Natural killer cell (primary cell): Measurements from ENCODE around the gene KLHL8. TPM values are rescaled to one million over a fixed set of nuclear protein-coding genes. Genes with fewer than 3 reads are reported as not detected.
A peak's percentile ranks its signal among the peaks of the same experiment; 100 is the strongest.

Experiments used
- ATAC-seq, 3 donors: fragments of 150-1000 bp in 2 of 3; fragments of 200-7000 bp in 1 of 3; cut with Tn5 transposase; 1 replicate in 1 of 3; 2 replicates in 2 of 3; pipeline ENCODE4 v1.10.0; 2021; ENCODE audit warnings: mild to moderate bottlenecking in 2 of 3, moderate library complexity in 2 of 3
- DNase-seq, 2 donors: peaks; one replicate each; pipeline versions ENCODE4 v3.0.0 to v3.0.0-alpha.2; 2013 to 2021; ENCODE audit warnings: mixed read lengths in 1 of 2
- H3K27ac ChIP-seq: one replicate; pipeline ENCODE4 v1.5.1; 2013; ENCODE audit warnings: mild to moderate bottlenecking, low read length
- H3K27me3 ChIP-seq: one replicate; pipeline ENCODE4 v1.6.1; 2013; ENCODE audit warnings: low read length; ENCODE audit not compliant: control insufficient read depth, insufficient read depth
- H3K36me3 ChIP-seq: one replicate; pipeline ENCODE4 v1.6.1; 2013; ENCODE audit warnings: low read length; ENCODE audit not compliant: control insufficient read depth, insufficient read depth
- H3K4me1 ChIP-seq: one replicate; pipeline ENCODE4 v1.6.1; 2013; ENCODE audit warnings: low read length; ENCODE audit not compliant: control insufficient read depth, insufficient read depth
- H3K4me3 ChIP-seq: one replicate; pipeline ENCODE4 v1.5.1; 2013; ENCODE audit warnings: low read length
- H3K9me3 ChIP-seq: one replicate; pipeline ENCODE4 v1.6.1; 2013; ENCODE audit warnings: low read length; ENCODE audit not compliant: control insufficient read depth, insufficient read depth
- H3K27ac Mint-ChIP-seq, 2 donors: one replicate each; pipeline ENCODE4 v1.8.0; 2022; ENCODE audit warnings: mild to moderate bottlenecking in 2 of 2, mixed read lengths in 2 of 2, moderate library complexity in 1 of 2
- H3K27me3 Mint-ChIP-seq, 2 donors: one replicate each; pipeline ENCODE4 v1.8.0; 2022; ENCODE audit warnings: low read depth in 2 of 2, mixed read lengths in 2 of 2
- H3K36me3 Mint-ChIP-seq: one replicate; pipeline ENCODE4 v1.8.0; 2022; ENCODE audit warnings: mixed read lengths
- H3K4me1 Mint-ChIP-seq, 2 donors: one replicate each; pipeline ENCODE4 v1.8.0; 2022; ENCODE audit warnings: mixed read lengths in 2 of 2
- H3K4me3 Mint-ChIP-seq: one replicate; pipeline ENCODE4 v1.8.0; 2022; ENCODE audit warnings: mild to moderate bottlenecking, moderate library complexity, mixed read lengths
- H3K9me3 Mint-ChIP-seq, 2 donors: one replicate each; pipeline ENCODE4 v1.8.0; 2022; ENCODE audit warnings: mixed read lengths in 2 of 2
- WGBS: methylation state at CpG from one replicate; pipeline ENCODE4 v1.1.7; 2013; ENCODE audit warnings: missing lambda C conversion rate; ENCODE audit not compliant: insufficient coverage; 5-methylcytosine and 5-hydroxymethylcytosine counted together
- intact Hi-C: fragments of 100-400 bp; cut with micrococcal nuclease; formaldehyde crosslinking; loops from one replicate; pipeline ENCODE4 v1.14.2; 2022
- total RNA-seq, 4 donors: library from RNA; stranded (reverse); fragments of 120-200 nt in 1 of 4; gene quantifications; one replicate each; pipeline versions ENCODE4 v1.2.3 to v1.2.4, GENCODE V29; 2013 to 2022
- TF ChIP-seq, protein P1 (sequence below): fragments of 200-600 bp; IDR thresholded peaks from one replicate; pipeline ENCODE4 v1.8.0; 2022; ENCODE audit warnings: antibody characterized with exemption

KLHL8 gene
- total RNA-seq, 3 donors from 2014 or later (not counting 1 experiment from before 2014, with no cell fraction given) = 8.3 to 11.2 (median 9.1) TPM

DNA sequence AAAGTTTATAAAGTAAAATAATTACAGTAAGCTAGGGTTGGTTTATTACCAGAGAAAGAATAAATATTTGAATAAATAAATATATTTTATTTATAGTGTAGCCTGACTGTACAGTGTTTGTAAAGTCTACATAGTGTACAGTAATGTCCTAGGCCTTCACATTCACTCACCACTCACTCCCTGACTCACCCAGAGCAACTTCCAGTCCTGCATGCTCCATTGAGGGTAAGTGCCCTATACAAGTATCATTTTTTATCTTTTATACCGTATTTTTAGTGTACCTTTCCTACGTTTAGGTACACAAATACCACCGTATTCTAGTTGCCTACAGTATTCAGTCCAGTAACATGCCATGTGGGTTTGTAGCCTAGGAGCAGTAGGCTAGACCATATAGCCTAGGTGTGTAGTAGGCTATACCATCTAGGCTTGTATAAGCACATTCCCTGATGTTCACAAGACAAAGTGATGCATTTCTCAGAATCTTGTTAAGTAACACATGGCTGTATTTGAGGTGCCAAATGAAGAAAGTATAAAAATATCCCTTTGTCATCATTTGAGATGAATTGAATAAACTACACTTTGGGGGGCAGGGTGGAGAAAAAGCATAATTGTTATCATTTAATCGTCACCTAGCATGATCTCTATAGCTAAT lies 14.7 kb upstream of the KLHL8 start:
- TF ChIP-seq, protein P1, sequence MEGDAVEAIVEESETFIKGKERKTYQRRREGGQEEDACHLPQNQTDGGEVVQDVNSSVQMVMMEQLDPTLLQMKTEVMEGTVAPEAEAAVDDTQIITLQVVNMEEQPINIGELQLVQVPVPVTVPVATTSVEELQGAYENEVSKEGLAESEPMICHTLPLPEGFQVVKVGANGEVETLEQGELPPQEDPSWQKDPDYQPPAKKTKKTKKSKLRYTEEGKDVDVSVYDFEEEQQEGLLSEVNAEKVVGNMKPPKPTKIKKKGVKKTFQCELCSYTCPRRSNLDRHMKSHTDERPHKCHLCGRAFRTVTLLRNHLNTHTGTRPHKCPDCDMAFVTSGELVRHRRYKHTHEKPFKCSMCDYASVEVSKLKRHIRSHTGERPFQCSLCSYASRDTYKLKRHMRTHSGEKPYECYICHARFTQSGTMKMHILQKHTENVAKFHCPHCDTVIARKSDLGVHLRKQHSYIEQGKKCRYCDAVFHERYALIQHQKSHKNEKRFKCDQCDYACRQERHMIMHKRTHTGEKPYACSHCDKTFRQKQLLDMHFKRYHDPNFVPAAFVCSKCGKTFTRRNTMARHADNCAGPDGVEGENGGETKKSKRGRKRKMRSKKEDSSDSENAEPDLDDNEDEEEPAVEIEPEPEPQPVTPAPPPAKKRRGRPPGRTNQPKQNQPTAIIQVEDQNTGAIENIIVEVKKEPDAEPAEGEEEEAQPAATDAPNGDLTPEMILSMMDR = no peak
- intact Hi-C loops = loop anchor here (1.0 to 2.0 kb wide), 2 partner anchors 85 to 312 kb away; no protein-coding TSS in a partner anchor
- no peaks in the 10 kb centered on the region for H3K27me3 ChIP-seq
- ATAC-seq (no peak), DNase-seq (peak in 1 of 2 donors; percentile 10)
- WGBS = 100% methylated on average over 3 of the region's 4 CpGs
- Mint-ChIP-seq H3K27me3 (peaks cover 7 to 14% of the 10 kb centered on the region in 2 donors), H3K4me3 (peak overlapping the region; percentile 89), H3K36me3 (no peaks in the 10 kb centered on the region), H3K27ac (peak overlapping the region; percentile 78 to 87), H3K4me1 (peaks cover 0 to 9% of the 10 kb centered on the region in 2 donors), H3K9me3 (no peaks in the 10 kb centered on the region)
- H3K9me3 ChIP-seq = no peaks in the 10 kb centered on the region
- peaks cover 4% of the 10 kb centered on the region for H3K4me1 ChIP-seq
- H3K4me3 ChIP-seq = peak overlapping the region; percentile 11
- no peaks in the 10 kb centered on the region for H3K36me3 ChIP-seq
- no peak overlapping the region for H3K27ac ChIP-seq

- ATAC-seq (no peak), DNase-seq (no peak)
- no peaks in the 10 kb centered on the region for H3K9me3 ChIP-seq
- no peaks in the 10 kb centered on the region for H3K36me3 Mint-ChIP-seq
- no peak overlapping the region for H3K27ac ChIP-seq
- H3K4me3 Mint-ChIP-seq = no peak overlapping the region
- intact Hi-C loops = no loop called here
- H3K27ac Mint-ChIP-seq = no peak overlapping the region
- peaks cover 4% of the 10 kb centered on the region for H3K4me1 ChIP-seq
- no peak overlapping the region for H3K4me3 ChIP-seq
- no peaks in the 10 kb centered on the region for H3K36me3 ChIP-seq
- H3K9me3 Mint-ChIP-seq = no peaks in the 10 kb centered on the region
- 82% methylated on average over 2 of the region's 2 CpGs for WGBS
- TF ChIP-seq, protein P1 = no peak
- peaks cover 0 to 9% of the 10 kb centered on the region in 2 donors for H3K4me1 Mint-ChIP-seq
- peaks cover 11 to 19% of the 10 kb centered on the region in 2 donors for H3K27me3 Mint-ChIP-seq
- no peaks in the 10 kb centered on the region for H3K27me3 ChIP-seq
These were observed 11.8 kb upstream of the KLHL8 start for GRCh38 chr4:87232216-87232615.

GRCh38 chr4:87230806-87231205 lies 10.4 kb upstream of the KLHL8 start:
- WGBS = 86% methylated on average over 5 of the region's 6 CpGs
- Mint-ChIP-seq H3K27me3 (peaks cover 11 to 19% of the 10 kb centered on the region in 2 donors), H3K4me3 (no peak overlapping the region)

More at GRCh38 chr4:87230806-87231205, 10.4 kb upstream of the KLHL8 start:
- Histone ChIP-seq H3K4me1 (no peaks in the 10 kb centered on the region), H3K9me3 (no peaks in the 10 kb centered on the region), H3K4me3 (no peak overlapping the region), H3K27ac (no peak overlapping the region), H3K36me3 (no peaks in the 10 kb centered on the region), H3K27me3 (no peaks in the 10 kb centered on the region)
- Mint-ChIP-seq H3K4me1 (peaks cover 0 to 5% of the 10 kb centered on the region in 2 donors), H3K27ac (no peak overlapping the region), H3K36me3 (no peaks in the 10 kb centered on the region), H3K9me3 (no peaks in the 10 kb centered on the region)
- ATAC-seq = no peak
- intact Hi-C loops = no loop called here
- TF ChIP-seq, protein P1 = no peak
- no peak for DNase-seq
